ENCODE results near the gene ZNF106. TPM values are rescaled to one million over a fixed set of nuclear protein-coding genes. Genes with fewer than 3 reads are reported as not detected.

The ZNF106 gene
- total RNA-seq, 1 experiment from 2014 or later, result 102 TPM

- H3K4me3 ChIP-seq (ENCODE audit: low read depth, low read length, poor library complexity, severe bottlenecking), result no peak overlapping the region
- no peaks in the 10 kb centered on the region for H3K36me3 ChIP-seq (ENCODE audit: insufficient read depth, low read length, poor library complexity, severe bottlenecking)
- H3K4me1 ChIP-seq (ENCODE audit: insufficient read depth, low read length, poor library complexity, severe bottlenecking), result no peaks in the 10 kb centered on the region
- intact Hi-C loops (cut with micrococcal nuclease; ENCODE audit: unreplicated experiment), result no loop called here
- BruUV-seq (replicated peaks), result no TSS peak
- H3K27ac ChIP-seq (ENCODE audit: low read depth, low read length, poor library complexity, severe bottlenecking), result no peak overlapping the region
- ChIA-PET POLR2A (ENCODE audit: low non-redundant PET) (no interaction called here), CTCF (no interaction called here)
- DNase-seq (ENCODE audit: low spot score), result no peak
- no peaks in the 10 kb centered on the region for H3K27me3 ChIP-seq (replicated peaks; ENCODE audit: insufficient read depth, low read depth, low read length, poor library complexity)
- TF ChIP-seq CTCF (conservative IDR thresholded peaks at IDR 0.05; ENCODE audit: low read depth, low read length) (no peak), EZH2 (IDR thresholded peaks at IDR 0.05; ENCODE audit: borderline replicate concordance, low read depth, low read length, poor library complexity, severe bottlenecking) (no peak)
- peaks cover 6% of the 10 kb centered on the region for H3K9me3 ChIP-seq (ENCODE audit: low read depth, low read length, poor library complexity, severe bottlenecking)
Measured at GRCh38 chr15:42483677-42484076, 7.3 kb downstream of the ZNF106 start.

GRCh38 chr15:42482701-42483100 lies 8.2 kb downstream of the ZNF106 start:
- CTCF ChIA-PET, result no interaction called here

DNA sequence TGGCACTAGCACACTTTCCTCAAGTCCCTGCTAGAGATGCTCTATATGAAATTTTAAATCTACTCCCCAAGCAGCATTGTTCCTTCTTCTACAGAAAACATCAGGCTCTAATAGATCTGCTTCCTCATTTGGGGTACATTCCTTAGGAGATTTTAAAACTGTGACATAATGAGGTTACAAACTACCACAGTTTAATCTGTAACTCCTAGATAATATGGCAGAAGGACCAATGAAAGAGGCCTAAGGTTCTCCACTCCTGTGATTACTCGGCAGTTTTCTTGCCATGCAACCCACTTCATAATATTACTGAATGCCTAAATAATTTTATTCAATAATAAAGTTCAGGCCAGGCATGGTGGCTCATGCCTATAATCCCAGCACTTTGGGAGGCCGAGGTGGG lies 16.1 kb downstream of the ZNF106 start:
- CTCF ChIA-PET, result no interaction called here
- Histone ChIP-seq H3K9me3 (ENCODE audit: low read depth, low read length, poor library complexity, severe bottlenecking) (no peaks in the 10 kb centered on the region), H3K36me3 (ENCODE audit: insufficient read depth, low read length, poor library complexity, severe bottlenecking) (peaks cover 5% of the 10 kb centered on the region), H3K27ac (ENCODE audit: low read depth, low read length, poor library complexity, severe bottlenecking) (no peak overlapping the region), H3K27me3 (replicated peaks; ENCODE audit: insufficient read depth, low read depth, low read length, poor library complexity) (no peaks in the 10 kb centered on the region), H3K4me3 (ENCODE audit: low read depth, low read length, poor library complexity, severe bottlenecking) (no peak overlapping the region), H3K4me1 (ENCODE audit: insufficient read depth, low read length, poor library complexity, severe bottlenecking) (peaks cover 6% of the 10 kb centered on the region)
- BruUV-seq (replicated peaks), result no TSS peak
- peak; percentile 17 for DNase-seq (ENCODE audit: low spot score)
- TF ChIP-seq EZH2 (IDR thresholded peaks at IDR 0.05; ENCODE audit: borderline replicate concordance, low read depth, low read length, poor library complexity, severe bottlenecking) (no peak), CTCF (conservative IDR thresholded peaks at IDR 0.05; ENCODE audit: low read depth, low read length) (no peak)
- POLR2A ChIA-PET (ENCODE audit: low non-redundant PET), result interaction anchor here (0.6 kb wide), 2 partner anchors 60 to 811 kb away, joined by 3 to 4 read pairs; no protein-coding TSS in a partner anchor
- intact Hi-C loops (cut with micrococcal nuclease; ENCODE audit: unreplicated experiment), result loop anchor here (10.0 kb wide), 2 partner anchors 200 to 500 kb away; partner anchors contain the start of genes EHD4, GANC and TMEM87A

More at GRCh38 chr15:42482701-42483100, 8.2 kb downstream of the ZNF106 start:
- intact Hi-C loops (cut with micrococcal nuclease; ENCODE audit: unreplicated experiment), result no loop called here
- Histone ChIP-seq H3K9me3 (ENCODE audit: low read depth, low read length, poor library complexity, severe bottlenecking) (peaks cover 6% of the 10 kb centered on the region), H3K36me3 (ENCODE audit: insufficient read depth, low read length, poor library complexity, severe bottlenecking) (no peaks in the 10 kb centered on the region), H3K4me1 (ENCODE audit: insufficient read depth, low read length, poor library complexity, severe bottlenecking) (no peaks in the 10 kb centered on the region), H3K27ac (ENCODE audit: low read depth, low read length, poor library complexity, severe bottlenecking) (no peak overlapping the region), H3K4me3 (ENCODE audit: low read depth, low read length, poor library complexity, severe bottlenecking) (no peak overlapping the region), H3K27me3 (replicated peaks; ENCODE audit: insufficient read depth, low read depth, low read length, poor library complexity) (no peaks in the 10 kb centered on the region)
- no peak for TF ChIP-seq EZH2 (IDR thresholded peaks at IDR 0.05; ENCODE audit: borderline replicate concordance, low read depth, low read length, poor library complexity, severe bottlenecking)
- no peak for TF ChIP-seq CTCF (conservative IDR thresholded peaks at IDR 0.05; ENCODE audit: low read depth, low read length)
- no peak for DNase-seq (ENCODE audit: low spot score)
- BruUV-seq (replicated peaks), result no TSS peak
- POLR2A ChIA-PET (ENCODE audit: low non-redundant PET), result interaction anchor here (0.6 kb wide), 1 partner anchor 8 kb away, joined by 3 read pairs; the partner anchor contains the start of gene ZNF106
